Measurements from ENCODE around the gene TOX2. TPM values are rescaled to one million over a fixed set of nuclear protein-coding genes. Genes with fewer than 3 reads are reported as not detected.

TOX2 gene
- total RNA-seq, 1 donor from 2014 or later = not detected

GRCh38 chr20:43977252-43977651 is 62.6 kb downstream of the TOX2 start:
- DNase-seq (ENCODE audit: low read depth) = no peak

- no peak for DNase-seq (ENCODE audit: low read depth)
These were observed 63.3 kb downstream of the TOX2 start for GRCh38 chr20:43977962-43978361.

GRCh38 chr20:43979576-43980105 is 65.0 kb downstream of the TOX2 start:
- no peak for DNase-seq (ENCODE audit: low read depth)

GRCh38 chr20:43981540-43981939 is 66.9 kb downstream of the TOX2 start:
- no peak for DNase-seq (ENCODE audit: low read depth)

- DNase-seq (ENCODE audit: low read depth) = no peak
These were observed 67.4 kb downstream of the TOX2 start for GRCh38 chr20:43982016-43982415.

GRCh38 chr20:43982886-43983285 is 68.2 kb downstream of the TOX2 start:
- no peak for DNase-seq (ENCODE audit: low read depth)

- no peak for DNase-seq (ENCODE audit: low read depth)
These were observed 68.7 kb downstream of the TOX2 start for GRCh38 chr20:43983359-43983758.

- DNase-seq (ENCODE audit: low read depth) = no peak
These were observed 69.3 kb downstream of the TOX2 start for GRCh38 chr20:43983904-43984361.

- DNase-seq (ENCODE audit: low read depth) = no peak
These were observed 69.9 kb downstream of the TOX2 start for GRCh38 chr20:43984587-43984986.

GRCh38 chr20:43985121-43985520 is 70.5 kb downstream of the TOX2 start:
- DNase-seq (ENCODE audit: low read depth) = no peak

GRCh38 chr20:43985608-43986316 is 71.1 kb downstream of the TOX2 start:
- DNase-seq (ENCODE audit: low read depth) = no peak

GRCh38 chr20:43987018-43987417 is 72.4 kb downstream of the TOX2 start:
- no peak for DNase-seq (ENCODE audit: low read depth)

- DNase-seq (ENCODE audit: low read depth) = peak; percentile 39
These were observed 72.9 kb downstream of the TOX2 start for GRCh38 chr20:43987531-43987930.

GRCh38 chr20:43988451-43988850 is 73.8 kb downstream of the TOX2 start:
- DNase-seq (ENCODE audit: low read depth) = peak; percentile 13

- DNase-seq (ENCODE audit: low read depth) = peak; percentile 11
These were observed 74.2 kb downstream of the TOX2 start for GRCh38 chr20:43988867-43989266.

GRCh38 chr20:43991261-43991660 is 76.6 kb downstream of the TOX2 start:
- no peak for DNase-seq (ENCODE audit: low read depth)

GRCh38 chr20:43991982-43992381 is 77.3 kb downstream of the TOX2 start:
- no peak for DNase-seq (ENCODE audit: low read depth)

- DNase-seq (ENCODE audit: low read depth) = no peak
These were observed 78.2 kb downstream of the TOX2 start for GRCh38 chr20:43992885-43993284.

- no peak for DNase-seq (ENCODE audit: low read depth)
These were observed 78.9 kb downstream of the TOX2 start for GRCh38 chr20:43993560-43993959.

- DNase-seq (ENCODE audit: low read depth) = no peak
These were observed 79.9 kb downstream of the TOX2 start for GRCh38 chr20:43994486-43995100.

GRCh38 chr20:43995645-43996044 is 81.0 kb downstream of the TOX2 start:
- DNase-seq (ENCODE audit: low read depth) = no peak

GRCh38 chr20:43996240-43996930 is 81.7 kb downstream of the TOX2 start:
- no peak for DNase-seq (ENCODE audit: low read depth)

- no peak for DNase-seq (ENCODE audit: low read depth)
These were observed 85.2 kb downstream of the TOX2 start for GRCh38 chr20:43999848-44000247.
